ENCODE measurements around the gene ARMH3.

Gene ARMH3

GRCh38 chr10:101840102-101840684, 215.8 kb downstream of the ARMH3 start:
- peak in 3 of 10 donors; percentile 36 to 86 (median 37) for DNase-seq
- intact Hi-C loops (cut with DNase I): loop anchor here (1.0 to 2.0 kb wide), 3 partner anchors 49 to 233 kb away; no protein-coding TSS in a partner anchor

- DNase-seq: peak in 4 of 10 donors; percentile 44 to 90 (median 84)
- intact Hi-C loops (cut with DNase I): loop anchor here (1.0 to 2.0 kb wide), 3 partner anchors 49 to 234 kb away; no protein-coding TSS in a partner anchor
These were observed 216.4 kb downstream of the ARMH3 start for GRCh38 chr10:101839416-101840063.

- intact Hi-C loops (cut with DNase I): no loop called here
- no peak for DNase-seq
These were observed 217.0 kb downstream of the ARMH3 start for GRCh38 chr10:101839002-101839401.

- peak in 1 of 10 donors; percentile 41 for DNase-seq
- intact Hi-C loops (cut with DNase I): no loop called here
These were observed 217.5 kb downstream of the ARMH3 start for GRCh38 chr10:101838416-101838970.

- intact Hi-C loops (cut with DNase I): no loop called here
- DNase-seq: peak in 1 of 10 donors; percentile 61
These were observed 218.2 kb downstream of the ARMH3 start for GRCh38 chr10:101837748-101838147.

- intact Hi-C loops (cut with DNase I): no loop called here
- peak in 2 of 10 donors; percentile 10 to 47 for DNase-seq
These were observed 220.6 kb downstream of the ARMH3 start for GRCh38 chr10:101835362-101835761.

GRCh38 chr10:101834341-101834740, 221.6 kb downstream of the ARMH3 start:
- intact Hi-C loops (cut with DNase I): no loop called here

GRCh38 chr10:101833466-101833865, 222.5 kb downstream of the ARMH3 start:
- no peak for DNase-seq

More at GRCh38 chr10:101834341-101834740, 221.6 kb downstream of the ARMH3 start:
- peak in 2 of 10 donors; percentile 77 to 79 for DNase-seq

GRCh38 chr10:101832325-101832771, 223.6 kb downstream of the ARMH3 start:
- intact Hi-C loops (cut with DNase I): no loop called here
- DNase-seq: peak in 1 of 10 donors; percentile 12

More at GRCh38 chr10:101833466-101833865, 222.5 kb downstream of the ARMH3 start:
- intact Hi-C loops (cut with DNase I): no loop called here

GRCh38 chr10:101831169-101831811, 224.7 kb downstream of the ARMH3 start:
- DNase-seq: peak in 1 of 10 donors; percentile 18

GRCh38 chr10:101830322-101831168, 225.4 kb downstream of the ARMH3 start:
- intact Hi-C loops (cut with DNase I): no loop called here
- peak; percentile 46 to 95 (median 65) for DNase-seq

More at GRCh38 chr10:101831169-101831811, 224.7 kb downstream of the ARMH3 start:
- intact Hi-C loops (cut with DNase I): no loop called here

- peak in 2 of 10 donors; percentile 35 to 77 for DNase-seq
- intact Hi-C loops (cut with DNase I): no loop called here
These were observed 226.2 kb downstream of the ARMH3 start for GRCh38 chr10:101829561-101830315.

- intact Hi-C loops (cut with DNase I): no loop called here
- peak in 2 of 10 donors; percentile 63 to 73 for DNase-seq
These were observed 227.0 kb downstream of the ARMH3 start for GRCh38 chr10:101828766-101829551.

- intact Hi-C loops (cut with DNase I): no loop called here
- peak in 1 of 10 donors; percentile 32 for DNase-seq
These were observed 227.9 kb downstream of the ARMH3 start for GRCh38 chr10:101827919-101828600.

- peak in 1 of 10 donors; percentile 43 for DNase-seq
- intact Hi-C loops (cut with DNase I): no loop called here
These were observed 229.0 kb downstream of the ARMH3 start for GRCh38 chr10:101826852-101827434.

- intact Hi-C loops (cut with DNase I): no loop called here
These were observed 231.2 kb downstream of the ARMH3 start for GRCh38 chr10:101824736-101825135.

GRCh38 chr10:101818872-101819633, 236.9 kb downstream of the ARMH3 start:
- peak in 2 of 10 donors; percentile 32 to 84 for DNase-seq
- intact Hi-C loops (cut with DNase I): no loop called here

More at GRCh38 chr10:101824736-101825135, 231.2 kb downstream of the ARMH3 start:
- no peak for DNase-seq
